H1 (cell line): ENCODE data around the gene RAD23B. TPM values are rescaled to one million over a fixed set of nuclear protein-coding genes. Genes with fewer than 3 reads are reported as not detected.

Experiments
- CTCF ChIA-PET: fragments of 300-600 bp; sonication (Branson Sonifier 250); formaldehyde crosslinking; loops from one replicate; lab custom pipeline; 2021; ENCODE audit not compliant: partially characterized antibody; lab: Charles Lee
- POLR2A ChIA-PET: fragments of 300-600 bp; sonication (Branson Sonifier 250); formaldehyde crosslinking; loops from one replicate; lab custom pipeline; 2021; ENCODE audit warnings: inconsistent platforms; ENCODE audit not compliant: partially characterized antibody; lab: Charles Lee
- DNase-seq, 2 experiments: peaks; one replicate each; pipeline versions ENCODE4 v3.0.0 to v3.0.0-alpha.2; 2010 to 2022; ENCODE audit warnings: low spot score in 2 of 2, low read depth in 1 of 2, mixed read lengths in 1 of 2
- FAIRE-seq: peaks from 2 replicates; lab custom pipeline; 2011; peaks lifted over from hg19 to GRCh38; lab: Jason Lieb, UNC
- H2AFZ ChIP-seq: 2 replicates; pipeline ENCODE4 v1.8.1; 2012; ENCODE audit warnings: low read length, inconsistent platforms
- H2AK5ac ChIP-seq: 2 replicates; pipeline ENCODE4 v1.6.1; 2013; ENCODE audit warnings: low read depth, low read length
- H2BK120ac ChIP-seq: replicated peaks from 2 replicates; pipeline ENCODE3; 2013; ENCODE audit warnings: low read depth, low read length, inconsistent platforms
- H2BK12ac ChIP-seq: 2 replicates; pipeline ENCODE4 v1.6.1; 2013; ENCODE audit warnings: low read depth, low read length
- H2BK15ac ChIP-seq: 2 replicates; pipeline ENCODE4 v1.6.1; 2013; ENCODE audit warnings: low read length
- H2BK20ac ChIP-seq: 2 replicates; pipeline ENCODE4 v1.6.1; 2013; ENCODE audit warnings: low read length
- H2BK5ac ChIP-seq: 2 replicates; pipeline ENCODE4 v1.6.1; 2013; ENCODE audit warnings: low read depth, low read length
- H3K14ac ChIP-seq: 2 replicates; pipeline ENCODE4 v1.6.1; 2013; ENCODE audit warnings: inconsistent platforms; ENCODE audit not compliant: insufficient read length
- H3K18ac ChIP-seq: 2 replicates; pipeline ENCODE4 v1.6.1; 2013; ENCODE audit warnings: low read length; ENCODE audit errors: extremely low read depth
- H3K23ac ChIP-seq: 2 replicates; pipeline ENCODE4 v1.6.1; 2013; ENCODE audit warnings: inconsistent platforms; ENCODE audit not compliant: insufficient read length
- H3K23me2 ChIP-seq: 2 replicates; pipeline ENCODE4 v1.6.1; 2013; ENCODE audit warnings: low read depth, low read length
- H3K27ac ChIP-seq: 2 replicates; pipeline ENCODE4 v1.6.1; 2011; ENCODE audit warnings: low read depth, low read length, inconsistent platforms
- H3K27me3 ChIP-seq, 4 experiments: replicated peaks in 1 of 4; 1 replicate in 1 of 4; 2 replicates in 3 of 4; pipeline versions ENCODE4 v1.6.1 to v1.8.1; 2011 to 2013; ENCODE audit warnings: low read length in 3 of 4, mild to moderate bottlenecking in 3 of 4, inconsistent platforms in 2 of 4, mixed read lengths in 2 of 4, moderate library complexity in 1 of 4; ENCODE audit not compliant: control insufficient read depth in 3 of 4, insufficient read depth in 3 of 4; ENCODE audit errors: extremely low read depth in 1 of 4
- H3K36me3 ChIP-seq, 4 experiments: 2 replicates each; pipeline versions ENCODE4 v1.6.1 to v1.8.1; 2011 to 2013; ENCODE audit warnings: mild to moderate bottlenecking in 4 of 4, low read length in 3 of 4, moderate library complexity in 2 of 4, control low read depth in 1 of 4, inconsistent platforms in 1 of 4; ENCODE audit not compliant: insufficient read depth in 4 of 4, control insufficient read depth in 2 of 4
- H3K4ac ChIP-seq: replicated peaks from 2 replicates; pipeline ENCODE3; 2013; ENCODE audit warnings: low read length, low read depth, mixed read lengths, inconsistent platforms; ENCODE audit not compliant: insufficient read length
- H3K4me1 ChIP-seq, 4 experiments: replicated peaks in 1 of 4; 1 replicate in 1 of 4; 2 replicates in 3 of 4; pipeline versions ENCODE4 v1.6.1 to v1.8.1; 2011 to 2013; ENCODE audit warnings: low read length in 3 of 4, inconsistent platforms in 2 of 4, mixed read lengths in 1 of 4; ENCODE audit not compliant: insufficient read depth in 4 of 4, control insufficient read depth in 3 of 4
- H3K4me2 ChIP-seq, 2 experiments: 2 replicates each; pipeline versions ENCODE4 v1.6.1 to v1.8.1; 2011 to 2013; ENCODE audit warnings: low read depth in 2 of 2, low read length in 2 of 2, control low read depth in 1 of 2, inconsistent platforms in 1 of 2, mild to moderate bottlenecking in 1 of 2; ENCODE audit not compliant: insufficient read depth in 1 of 2
- H3K4me3 ChIP-seq, 4 experiments: fragments of 200-600, 300-600 bp in 1 of 4; sonication (generic), shearing (Covaris generic), sonication (Bioruptor Twin) in 1 of 4; 2 replicates each; pipeline versions ENCODE4 v1.5.1 to v1.8.1; 2011 to 2016; ENCODE audit warnings: low read length in 4 of 4, low read depth in 3 of 4, control low read depth in 2 of 4, inconsistent platforms in 2 of 4, mild to moderate bottlenecking in 2 of 4, mixed read lengths in 1 of 4, moderate library complexity in 1 of 4; ENCODE audit not compliant: insufficient read depth in 2 of 4; ENCODE audit errors: extremely low read depth in 1 of 4
- H3K56ac ChIP-seq: replicated peaks from 2 replicates; pipeline ENCODE3; 2013; ENCODE audit warnings: low read depth, mild to moderate bottlenecking, mixed read lengths, low read length, inconsistent platforms; ENCODE audit not compliant: insufficient read length
- H3K79me1 ChIP-seq: 2 replicates; pipeline ENCODE4 v1.6.1; 2013; ENCODE audit warnings: low read depth, low read length, control low read depth
- H3K79me2 ChIP-seq, 2 experiments: 2 replicates each; pipeline versions ENCODE4 v1.6.1 to v1.8.1; 2012 to 2013; ENCODE audit warnings: low read length in 2 of 2, mild to moderate bottlenecking in 2 of 2, inconsistent platforms in 1 of 2; ENCODE audit not compliant: insufficient read depth in 2 of 2, control insufficient read depth in 1 of 2
- H3K9ac ChIP-seq, 4 experiments: replicated peaks in 1 of 4; 1 replicate in 1 of 4; 2 replicates in 3 of 4; pipeline versions ENCODE4 v1.6.1 to v1.8.1; 2011 to 2013; ENCODE audit warnings: low read depth in 3 of 4, low read length in 3 of 4, control low read depth in 2 of 4, mild to moderate bottlenecking in 2 of 4, moderate library complexity in 2 of 4, inconsistent platforms in 1 of 4; ENCODE audit errors: extremely low read depth in 1 of 4
- H3K9me3 ChIP-seq, 2 experiments: 2 replicates each; pipeline versions ENCODE4 v1.6.1 to v1.8.1; 2012 to 2013; ENCODE audit warnings: mild to moderate bottlenecking in 2 of 2, moderate library complexity in 2 of 2, control low read depth in 1 of 2, inconsistent platforms in 1 of 2, low read depth in 1 of 2, low read length in 1 of 2, mixed read lengths in 1 of 2; ENCODE audit not compliant: insufficient read depth in 2 of 2
- H4K20me1 ChIP-seq, 2 experiments: replicated peaks in 1 of 2; 2 replicates each; pipeline versions ENCODE3 to v1.8.1; 2011 to 2013; ENCODE audit warnings: inconsistent platforms in 2 of 2, low read length in 2 of 2, mild to moderate bottlenecking in 1 of 2; ENCODE audit not compliant: insufficient read depth in 2 of 2, control insufficient read depth in 1 of 2
- H4K5ac ChIP-seq: 2 replicates; pipeline ENCODE4 v1.6.1; 2013; ENCODE audit warnings: low read length, low read depth, mixed read lengths, inconsistent platforms; ENCODE audit not compliant: insufficient read length
- H4K8ac ChIP-seq: 2 replicates; pipeline ENCODE4 v1.8.0; 2013; ENCODE audit warnings: mild to moderate bottlenecking, moderate library complexity, low read length, inconsistent platforms; ENCODE audit not compliant: insufficient read depth; ENCODE audit errors: extremely low read depth
- H4K91ac ChIP-seq: replicated peaks from 2 replicates; pipeline ENCODE3; 2013; ENCODE audit warnings: low read length, mixed read lengths, inconsistent platforms; ENCODE audit not compliant: insufficient read length
- CHD1 ChIP-seq: IDR thresholded peaks from 2 replicates; pipeline ENCODE4 v1.6.1; 2012; ENCODE audit warnings: low read depth, low read length, improper control_type of control experiment
- FOSL1 ChIP-seq: IDR thresholded peaks from 2 replicates; pipeline ENCODE4 v1.6.1; 2011; ENCODE audit warnings: mild to moderate bottlenecking, low read depth, low read length, moderate library complexity; ENCODE audit not compliant: insufficient read depth
- GABPA ChIP-seq: IDR thresholded peaks from 2 replicates; pipeline ENCODE4 v1.6.1; 2011; ENCODE audit warnings: mild to moderate bottlenecking, low read length, moderate library complexity, borderline replicate concordance; ENCODE audit not compliant: insufficient read depth
- JUN ChIP-seq: IDR thresholded peaks from 2 replicates; pipeline ENCODE4 v1.6.1; 2011; ENCODE audit warnings: low read depth, mild to moderate bottlenecking, improper control_type of control experiment, low read length
- KDM1A ChIP-seq: fragments of 200-600, 300-600 bp; sonication (generic); IDR thresholded peaks from 2 replicates; pipeline ENCODE4 v1.7.1; 2016; ENCODE audit warnings: mild to moderate bottlenecking, low read length, borderline replicate concordance
- KDM4A ChIP-seq: IDR thresholded peaks from one replicate; pipeline ENCODE4 v1.7.1; 2012; ENCODE audit warnings: low read depth, mild to moderate bottlenecking, moderate library complexity, low read length, inconsistent platforms; ENCODE audit not compliant: severe bottlenecking
- NANOG ChIP-seq: IDR thresholded peaks from 2 replicates; pipeline ENCODE4 v1.6.1; 2011; ENCODE audit warnings: low read length, low read depth, mild to moderate bottlenecking, inconsistent platforms; ENCODE audit not compliant: insufficient read depth, poor library complexity, severe bottlenecking
- PHF8 ChIP-seq: fragments of 200-600 bp; sonication (generic); conservative IDR thresholded peaks from 2 replicates; pipeline ENCODE4 v1.7.1; 2012; ENCODE audit warnings: low read depth, mild to moderate bottlenecking, inconsistent platforms, low read length, moderate library complexity
- POLR2A ChIP-seq, 2 experiments: IDR thresholded peaks; 1 replicate in 1 of 2; 2 replicates in 1 of 2; pipeline ENCODE4 v1.6.1; 2011; ENCODE audit warnings: low read depth in 2 of 2, low read length in 2 of 2, mild to moderate bottlenecking in 2 of 2; ENCODE audit errors: control extremely low read depth in 1 of 2
- RBBP5 ChIP-seq: IDR thresholded peaks from 2 replicates; pipeline ENCODE4 v1.7.1; 2012; ENCODE audit warnings: low read depth, mild to moderate bottlenecking, inconsistent platforms, low read length, moderate library complexity, borderline replicate concordance
- RFX5 ChIP-seq: IDR thresholded peaks from 2 replicates; pipeline ENCODE4 v1.6.1; 2011; ENCODE audit warnings: low read depth, low read length, improper control_type of control experiment, borderline replicate concordance
- SIRT6 ChIP-seq: IDR thresholded peaks from one replicate; pipeline ENCODE4 v1.7.1; 2012; ENCODE audit warnings: low read length, inconsistent platforms
- YY1 ChIP-seq: IDR thresholded peaks from 2 replicates; pipeline ENCODE4 v1.6.1; 2011; ENCODE audit warnings: low read depth, mild to moderate bottlenecking, low read length
- WGBS, 2 experiments: shearing (Covaris generic) in 1 of 2; methylation state at CpG; one replicate each; pipeline versions ENCODE4 v1.1.6 to v1.1.7; 2013 to 2015; ENCODE audit warnings: low lambda C conversion rate in 2 of 2, mixed read lengths in 2 of 2, inconsistent platforms in 1 of 2, low coverage in 1 of 2, missing lambda C conversion rate in 1 of 2; ENCODE audit not compliant: insufficient replicate concordance in 2 of 2, insufficient coverage in 1 of 2, insufficient read length in 1 of 2; ENCODE audit errors: extremely low coverage in 1 of 2, missing lambda C conversion rate in 1 of 2; 5-methylcytosine and 5-hydroxymethylcytosine counted together
- polyA plus RNA-seq, 7 experiments: library from polyadenylated mRNA; depleted of rRNA in 3 of 7; stranded (reverse) in 5 of 7; unstranded in 2 of 7; fragments of >200 nt in 5 of 7; fragments of 200-250 nt in 2 of 7; gene quantifications; 1 replicate in 5 of 7; 2 replicates in 1 of 7; 4 replicates in 1 of 7; pipeline versions ENCODE4 v1.2.1 to v1.2.3, GENCODE V29; 2011 to 2013; ENCODE audit warnings: missing spikeins in 2 of 7, mixed read lengths in 2 of 7
- total RNA-seq: library from RNA; stranded (reverse); fragmentation: NEBNext Ultra II Directional; extraction: Animal tissue kit (Norgen Biotek cat#: 25700); gene quantifications from 2 replicates; pipeline ENCODE4 v1.2.1, GENCODE V29; 2021

The RAD23B gene
- total and polyA plus RNA-seq, 2 of the 8 experiments (the other 6 are each of a cell fraction or from before 2014, with no cell fraction given), result 97.1 to 165 TPM

DNA sequence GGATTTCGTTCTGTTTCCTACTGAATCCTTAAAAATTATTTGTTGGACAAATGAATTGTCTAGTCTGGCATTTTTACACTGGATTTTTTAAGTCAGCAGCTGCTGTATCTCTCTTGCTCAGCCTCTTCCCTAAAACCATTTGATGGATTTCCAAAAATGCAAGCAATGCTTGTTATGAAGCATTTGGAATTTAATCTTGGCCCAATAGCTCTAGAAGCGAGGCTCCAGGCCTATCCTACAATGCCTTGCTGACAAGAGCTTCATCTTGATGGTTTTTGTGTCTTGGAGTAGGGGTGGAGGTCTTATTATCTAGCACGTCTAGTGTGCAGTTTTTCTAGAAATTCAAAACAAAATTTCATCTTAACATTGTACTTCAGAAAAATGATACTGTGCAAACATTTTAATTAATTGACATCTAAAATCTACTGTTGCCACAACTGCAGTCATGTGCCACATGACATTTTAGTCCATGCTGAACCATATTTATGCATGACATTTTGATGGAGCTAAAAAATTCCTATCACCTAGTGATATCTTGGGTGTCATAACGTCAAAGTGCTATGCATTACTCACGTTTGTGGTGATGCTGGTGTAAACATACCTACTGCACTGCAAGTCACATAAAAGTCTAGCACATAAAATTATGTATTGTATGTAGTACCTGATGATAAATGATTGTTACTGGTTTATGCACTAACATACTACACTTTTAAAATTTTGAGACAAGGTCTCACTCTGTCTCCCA, 5.9 kb upstream of the RAD23B start:
- Histone ChIP-seq H3K23ac (no peak overlapping the region), H2BK120ac (no peak overlapping the region), H4K20me1 (no peaks in the 10 kb centered on the region), H3K79me1 (no peaks in the 10 kb centered on the region), H4K8ac (no peak overlapping the region), H3K9me3 (no peaks in the 10 kb centered on the region), H3K4me3 (no peak overlapping the region), H3K56ac (no peak overlapping the region), H2BK20ac (no peak overlapping the region), H3K79me2 (no peaks in the 10 kb centered on the region; a peak in 1 of 4 replicates), H2AK5ac (no peak overlapping the region), H3K4me1 (peaks cover 0 to 2% (median 0%) of the 10 kb centered on the region in 4 experiments; a peak in 1 of 7 replicates), H3K4ac (no peak overlapping the region), H3K27me3 (no peaks in the 10 kb centered on the region), H3K23me2 (peaks cover 2% of the 10 kb centered on the region; the same call in 1 of the 2 replicates), H3K27ac (no peak overlapping the region), H2BK12ac (no peak overlapping the region), H4K5ac (no peak overlapping the region), H3K9ac (no peak overlapping the region), H2AFZ (no peak overlapping the region), H2BK5ac (no peak overlapping the region), H3K18ac (no peak overlapping the region), H2BK15ac (no peak overlapping the region), H3K14ac (no peak overlapping the region), H4K91ac (no peak overlapping the region), H3K4me2 (no peak overlapping the region), H3K36me3 (no peaks in the 10 kb centered on the region)
- DNase-seq, result no peak
- no peak for FAIRE-seq
- ChIA-PET CTCF (interaction anchor here (1.1 to 1.3 kb wide), 2 partner anchors 28 to 35 kb away, joined by 3 read pairs; no protein-coding TSS in a partner anchor), POLR2A (no interaction called here)
- 86% methylated on average over 5 of the region's 5 CpGs; no CpG with 5 or more reads in 1 of the 2 experiments for WGBS, 2 experiments
- TF ChIP-seq GABPA (no peak), FOSL1 (no peak), YY1 (no peak), RBBP5 (no peak), KDM1A (no peak), POLR2A (IDR thresholded peaks at IDR 0.05; ENCODE audit: control extremely low read depth in 1 of 2, low read depth in 2 of 2, low read length in 2 of 2) (no peak), CHD1 (no peak), RFX5 (no peak), SIRT6 (no peak), KDM4A (no peak), PHF8 (no peak), NANOG (no peak), JUN (no peak)
